Fibroblast of the aortic adventitia (primary cell): ENCODE results near the gene SLC39A2. TPM values are rescaled to one million over a fixed set of nuclear protein-coding genes. Genes with fewer than 3 reads are reported as not detected.
"Not testable (repeated sequence)": the region's sequence is repeated elsewhere in the genome, so short reads cannot be mapped to it uniquely, and the experiment has no call there.

Experiments
- DNase-seq: peaks from one replicate; pipeline ENCODE4 v3.0.0-alpha.2; 2010; ENCODE audit warnings: low read depth
- H3K4me3 ChIP-seq: 2 replicates; pipeline ENCODE4 v1.5.1; 2011; ENCODE audit warnings: low read depth, mild to moderate bottlenecking, control low read depth, low read length, moderate library complexity
- CTCF ChIP-seq: IDR thresholded peaks from 2 replicates; pipeline ENCODE4 v1.5.1; 2011; ENCODE audit warnings: mild to moderate bottlenecking, low read length, control low read depth, inconsistent platforms; ENCODE audit not compliant: insufficient read depth
- total RNA-seq: library from RNA; depleted of rRNA; stranded (reverse); fragments of >200 nt; gene quantifications from 2 replicates; pipeline ENCODE4 v1.2.3, GENCODE V29; 2012; ENCODE audit warnings: low replicate concordance

Gene SLC39A2
- total RNA-seq, 1 donor, result 0.18 TPM

GRCh38 chr14:20971705-20972021, 27.4 kb upstream of the SLC39A2 start:
- H3K4me3 ChIP-seq, result peak overlapping the region; percentile 73
- DNase-seq, result no peak
- TF ChIP-seq CTCF, result no peak

- no peak for TF ChIP-seq CTCF
- DNase-seq, result no peak
- no peak overlapping the region for H3K4me3 ChIP-seq
Measured at GRCh38 chr14:20973501-20973900, 25.6 kb upstream of the SLC39A2 start.

- no peak for TF ChIP-seq CTCF
- DNase-seq, result no peak
- H3K4me3 ChIP-seq, result no peak overlapping the region
Measured at GRCh38 chr14:20976291-20976690, 22.8 kb upstream of the SLC39A2 start.

GRCh38 chr14:20978687-20979086, 20.4 kb upstream of the SLC39A2 start:
- no peak for TF ChIP-seq CTCF
- DNase-seq, result no peak
- no peak overlapping the region for H3K4me3 ChIP-seq

- DNase-seq, result no peak
- TF ChIP-seq CTCF, result no peak
- no peak overlapping the region for H3K4me3 ChIP-seq
Measured at GRCh38 chr14:20980906-20981305, 18.2 kb upstream of the SLC39A2 start.

- no peak for DNase-seq
- H3K4me3 ChIP-seq, result no peak overlapping the region
- TF ChIP-seq CTCF, result no peak
Measured at GRCh38 chr14:20982646-20983369, 16.3 kb upstream of the SLC39A2 start.

GRCh38 chr14:20985650-20986049, 13.4 kb upstream of the SLC39A2 start:
- DNase-seq, H3K4me3 ChIP-seq: not testable (repeated sequence)
